Left ventricle myocardium inferior (tissue), 1 donor: Measurements from ENCODE around the gene CCDC91. TPM values are rescaled to one million over a fixed set of nuclear protein-coding genes. Genes with fewer than 3 reads are reported as not detected.

Experiments
- DNase-seq: peaks from one replicate; pipeline ENCODE4 v3.0.0-alpha.2; 2020
- H3K27ac ChIP-seq: fragments of 200-600 bp; replicated peaks from 2 replicates; pipeline ENCODE4 v1.8.0; 2021
- H3K27me3 ChIP-seq: fragments of 200-600 bp; 2 replicates; pipeline ENCODE4 v1.8.0; 2021; ENCODE audit warnings: low read depth
- H3K36me3 ChIP-seq: fragments of 200-600 bp; 2 replicates; pipeline ENCODE4 v1.8.0; 2021
- H3K4me1 ChIP-seq: fragments of 200-600 bp; 2 replicates; pipeline ENCODE4 v1.8.0; 2021
- H3K4me3 ChIP-seq: fragments of 200-600 bp; 2 replicates; pipeline ENCODE4 v1.8.0; 2021; ENCODE audit warnings: mild to moderate bottlenecking, moderate library complexity
- H3K9me3 ChIP-seq: fragments of 200-600 bp; replicated peaks from 2 replicates; pipeline ENCODE4 v1.8.0; 2021
- CTCF ChIP-seq: fragments of 200-600 bp; IDR thresholded peaks from 2 replicates; pipeline ENCODE4 v1.8.0; 2021; ENCODE audit warnings: antibody characterized with exemption, mild to moderate bottlenecking, borderline replicate concordance
- intact Hi-C: fragments of 100-400 bp; cut with micrococcal nuclease; formaldehyde crosslinking; loops from one replicate; pipeline ENCODE4 v1.11.0; 2022
- total RNA-seq: library from RNA; stranded (reverse); fragmentation: NEBNext Ultra II Directional; extraction: Animal tissue kit (Norgen Biotek cat#: 25700); gene quantifications from one replicate; pipeline ENCODE4 v1.2.1, GENCODE V29; 2021
- donor health status: DM: no; HTN: yes; CAD: no; lungs with severe emphysema.

CCDC91 gene
- total RNA-seq, 1 donor from 2014 or later: 46.4 TPM

DNA sequence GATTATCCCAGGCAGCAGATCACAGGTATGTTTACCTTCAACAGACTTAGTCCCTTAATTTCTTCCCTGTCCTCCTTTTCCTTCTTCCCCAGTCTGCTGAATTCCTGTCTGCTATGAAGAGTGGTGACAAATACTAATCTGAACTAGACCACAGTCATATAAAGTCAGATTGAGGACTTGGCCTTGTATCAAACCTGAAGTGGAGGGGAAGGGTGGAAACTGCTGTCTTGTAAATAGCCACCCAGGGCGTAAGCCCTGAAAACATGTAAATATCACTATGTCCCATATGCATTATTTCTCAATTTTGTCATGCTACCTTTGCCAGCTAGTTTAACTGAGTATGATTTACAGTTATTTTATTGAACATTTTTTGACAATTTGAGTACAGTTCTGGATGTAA is 368.0 kb downstream of the CCDC91 start:
- no peaks in the 10 kb centered on the region for H3K27me3 ChIP-seq
- H3K27ac ChIP-seq: no peak overlapping the region
- H3K9me3 ChIP-seq: no peaks in the 10 kb centered on the region
- intact Hi-C loops: no loop called here
- no peaks in the 10 kb centered on the region for H3K36me3 ChIP-seq
- H3K4me3 ChIP-seq: no peak overlapping the region
- H3K4me1 ChIP-seq: peaks cover 24% of the 10 kb centered on the region
- no peak for DNase-seq
- no peak for TF ChIP-seq CTCF

DNA sequence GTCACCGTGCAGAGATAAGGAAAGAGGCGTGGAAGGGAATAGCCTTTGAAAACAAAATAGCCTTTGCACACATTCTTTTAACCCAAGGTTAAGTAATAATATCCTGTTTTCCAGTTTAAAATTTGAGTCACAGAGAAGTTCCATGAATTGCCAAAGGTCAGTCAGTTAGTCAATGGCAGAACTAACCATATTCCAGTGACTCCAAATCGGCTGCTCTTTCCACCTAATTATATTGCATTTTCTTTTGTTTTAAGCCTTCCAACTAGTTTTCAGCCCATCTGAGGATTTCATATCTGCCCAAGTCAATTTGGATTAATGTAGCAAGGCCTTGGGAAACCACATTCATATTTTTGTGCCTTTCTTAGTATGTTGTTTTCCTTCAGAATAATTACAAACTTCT is 373.0 kb downstream of the CCDC91 start:
- Histone ChIP-seq H3K27ac (no peak overlapping the region), H3K4me1 (peaks cover under 1% of the 10 kb centered on the region), H3K27me3 (no peaks in the 10 kb centered on the region), H3K9me3 (no peaks in the 10 kb centered on the region), H3K36me3 (no peaks in the 10 kb centered on the region), H3K4me3 (no peak overlapping the region)
- intact Hi-C loops: no loop called here
- TF ChIP-seq CTCF: no peak
- no peak for DNase-seq

GRCh38 chr12:28563936-28564335 is 373.7 kb downstream of the CCDC91 start:
- Histone ChIP-seq H3K4me3 (no peak overlapping the region), H3K9me3 (no peaks in the 10 kb centered on the region), H3K36me3 (no peaks in the 10 kb centered on the region), H3K4me1 (no peaks in the 10 kb centered on the region), H3K27ac (no peak overlapping the region), H3K27me3 (no peaks in the 10 kb centered on the region)
- intact Hi-C loops: no loop called here
- no peak for DNase-seq
- no peak for TF ChIP-seq CTCF

- no peak for DNase-seq
- Histone ChIP-seq H3K27me3 (no peaks in the 10 kb centered on the region), H3K4me3 (no peak overlapping the region), H3K27ac (no peak overlapping the region), H3K4me1 (peaks cover 13% of the 10 kb centered on the region), H3K36me3 (no peaks in the 10 kb centered on the region), H3K9me3 (no peaks in the 10 kb centered on the region)
- TF ChIP-seq CTCF: no peak
- intact Hi-C loops: no loop called here
These were observed 377.9 kb downstream of the CCDC91 start for GRCh38 chr12:28568118-28568517.

GRCh38 chr12:28568704-28569103 is 378.4 kb downstream of the CCDC91 start:
- intact Hi-C loops: no loop called here
- Histone ChIP-seq H3K9me3 (no peaks in the 10 kb centered on the region), H3K27ac (no peak overlapping the region), H3K36me3 (no peaks in the 10 kb centered on the region), H3K4me3 (no peak overlapping the region), H3K27me3 (no peaks in the 10 kb centered on the region), H3K4me1 (peaks cover 13% of the 10 kb centered on the region)
- no peak for TF ChIP-seq CTCF
- no peak for DNase-seq
